T-helper 2 cell treated with Interferon-gamma antibody and Interleukin-4, amounts not matched to agents 100 ng/mL and 5 ng/mL, for 36 hours (primary cell): Measurements from ENCODE around the gene SETD2. TPM values are rescaled to one million over a fixed set of nuclear protein-coding genes. Genes with fewer than 3 reads are reported as not detected.

Experiments used
- intact Hi-C: fragments of 100-400 bp; cut with micrococcal nuclease; formaldehyde crosslinking; loops from one replicate; pipeline ENCODE4 v1.15.1; 2023
- total RNA-seq: library from RNA; stranded (reverse); gene quantifications from 2 replicates; pipeline ENCODE4 v1.2.3, GENCODE V29; 2022

SETD2 gene
- total RNA-seq, 1 donor from 2014 or later, result 46.2 TPM

- intact Hi-C loops, result loop anchor here (5.0 kb wide), 1 partner anchor 92 kb away; no protein-coding TSS in a partner anchor
Measured at GRCh38 chr3:46999516-47000197, 164.3 kb downstream of the SETD2 start.

- intact Hi-C loops, result loop anchor here (1.0 to 5.0 kb wide), 2 partner anchors 76 to 92 kb away; no protein-coding TSS in a partner anchor
Measured at GRCh38 chr3:46998852-46999515, 164.9 kb downstream of the SETD2 start.

- intact Hi-C loops, result loop anchor here (1.0 to 5.0 kb wide), 2 partner anchors 75 to 91 kb away; no protein-coding TSS in a partner anchor
Measured at GRCh38 chr3:46998121-46998851, 165.6 kb downstream of the SETD2 start.

GRCh38 chr3:46997453-46998091 lies 166.3 kb downstream of the SETD2 start:
- intact Hi-C loops, result loop anchor here (1.0 to 5.0 kb wide), 2 partner anchors 74 to 90 kb away; no protein-coding TSS in a partner anchor

GRCh38 chr3:46996689-46997452 lies 167.0 kb downstream of the SETD2 start:
- intact Hi-C loops, result loop anchor here (5.0 kb wide), 1 partner anchor 90 kb away; no protein-coding TSS in a partner anchor

GRCh38 chr3:46995901-46996562 lies 167.9 kb downstream of the SETD2 start:
- intact Hi-C loops, result loop anchor here (5.0 kb wide), 1 partner anchor 89 kb away; no protein-coding TSS in a partner anchor

- intact Hi-C loops, result loop anchor here (5.0 kb wide), 1 partner anchor 88 kb away; no protein-coding TSS in a partner anchor
Measured at GRCh38 chr3:46994801-46995731, 168.8 kb downstream of the SETD2 start.

GRCh38 chr3:46993986-46994385 lies 169.9 kb downstream of the SETD2 start:
- intact Hi-C loops, result no loop called here

- intact Hi-C loops, result no loop called here
Measured at GRCh38 chr3:46993292-46993691, 170.6 kb downstream of the SETD2 start.

- intact Hi-C loops, result no loop called here
Measured at GRCh38 chr3:46992231-46992630, 171.7 kb downstream of the SETD2 start.

GRCh38 chr3:46991406-46992165 lies 172.3 kb downstream of the SETD2 start:
- intact Hi-C loops, result no loop called here

- intact Hi-C loops, result no loop called here
Measured at GRCh38 chr3:46990573-46991374, 173.1 kb downstream of the SETD2 start.

- intact Hi-C loops, result loop anchor here (5.0 kb wide), 2 partner anchors 33 to 62 kb away; no protein-coding TSS in a partner anchor
Measured at GRCh38 chr3:46989146-46989810, 174.6 kb downstream of the SETD2 start.

GRCh38 chr3:46988616-46989015 lies 175.3 kb downstream of the SETD2 start:
- intact Hi-C loops, result loop anchor here (5.0 kb wide), 2 partner anchors 34 to 61 kb away; no protein-coding TSS in a partner anchor

- intact Hi-C loops, result loop anchor here (1.0 to 5.0 kb wide), 5 partner anchors 9 to 393 kb away; partner anchors contain the start of genes NBEAL2 and PTPN23
Measured at GRCh38 chr3:46987743-46988401, 176.0 kb downstream of the SETD2 start.

GRCh38 chr3:46987319-46987742 lies 176.6 kb downstream of the SETD2 start:
- intact Hi-C loops, result loop anchor here (1.0 to 5.0 kb wide), 5 partner anchors 8 to 393 kb away; partner anchors contain the start of genes NBEAL2 and PTPN23
